ENCODE data around the gene SETBP1.

DNA sequence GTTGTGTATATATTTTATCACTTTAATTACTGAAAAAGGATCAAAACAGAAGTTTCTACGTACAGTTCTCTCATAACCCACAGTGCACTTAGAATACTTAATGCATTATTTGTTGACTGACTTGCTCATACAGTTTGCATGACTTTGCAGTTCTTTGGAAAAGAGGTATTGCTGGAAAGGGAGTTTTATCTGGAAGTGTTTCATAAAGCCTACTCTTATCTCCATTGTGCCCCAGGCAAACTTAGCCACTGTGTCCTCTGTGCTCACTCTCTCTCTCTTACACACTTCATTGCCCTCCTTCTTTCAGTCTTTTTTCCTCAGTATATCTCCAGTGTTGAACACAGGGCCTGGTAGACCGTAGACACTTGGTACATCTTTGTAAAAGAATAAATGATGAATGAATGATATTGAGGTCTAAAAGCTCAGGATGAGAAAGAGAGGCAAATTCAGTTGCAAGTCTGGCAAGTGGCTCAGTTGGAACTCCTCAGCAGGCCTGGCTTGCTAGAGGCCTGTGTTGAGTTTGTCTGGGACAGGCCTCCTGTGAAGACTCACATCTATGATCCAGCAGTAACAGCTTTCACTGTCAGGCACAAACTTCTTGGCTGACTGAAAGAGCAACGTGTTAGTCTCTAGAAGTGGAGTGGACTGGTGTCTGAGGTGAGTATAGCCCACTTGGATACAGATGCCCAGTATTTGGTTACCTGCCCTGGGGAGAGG, 56.1 kb downstream of the SETBP1 start:
- no peak for TF ChIP-seq POLR2A (IDR thresholded peaks at IDR 0.05; ENCODE audit: extremely low read depth, insufficient read length)
- TF ChIP-seq, protein P1, sequence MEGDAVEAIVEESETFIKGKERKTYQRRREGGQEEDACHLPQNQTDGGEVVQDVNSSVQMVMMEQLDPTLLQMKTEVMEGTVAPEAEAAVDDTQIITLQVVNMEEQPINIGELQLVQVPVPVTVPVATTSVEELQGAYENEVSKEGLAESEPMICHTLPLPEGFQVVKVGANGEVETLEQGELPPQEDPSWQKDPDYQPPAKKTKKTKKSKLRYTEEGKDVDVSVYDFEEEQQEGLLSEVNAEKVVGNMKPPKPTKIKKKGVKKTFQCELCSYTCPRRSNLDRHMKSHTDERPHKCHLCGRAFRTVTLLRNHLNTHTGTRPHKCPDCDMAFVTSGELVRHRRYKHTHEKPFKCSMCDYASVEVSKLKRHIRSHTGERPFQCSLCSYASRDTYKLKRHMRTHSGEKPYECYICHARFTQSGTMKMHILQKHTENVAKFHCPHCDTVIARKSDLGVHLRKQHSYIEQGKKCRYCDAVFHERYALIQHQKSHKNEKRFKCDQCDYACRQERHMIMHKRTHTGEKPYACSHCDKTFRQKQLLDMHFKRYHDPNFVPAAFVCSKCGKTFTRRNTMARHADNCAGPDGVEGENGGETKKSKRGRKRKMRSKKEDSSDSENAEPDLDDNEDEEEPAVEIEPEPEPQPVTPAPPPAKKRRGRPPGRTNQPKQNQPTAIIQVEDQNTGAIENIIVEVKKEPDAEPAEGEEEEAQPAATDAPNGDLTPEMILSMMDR (IDR thresholded peaks at IDR 0.05; ENCODE audit: low read depth, low read length): no peak

All from NB4 (cell line).